Adrenal gland (tissue), 12 donors: Measurements from ENCODE around the gene UBAC2. TPM values are rescaled to one million over a fixed set of nuclear protein-coding genes. Genes with fewer than 3 reads are reported as not detected.

Source experiments
- DNase-seq, 7 donors: peaks; one replicate each; pipeline ENCODE4 v3.0.0-alpha.2; 2019 to 2020
- H3K27ac ChIP-seq, 5 donors: fragments of 200-600 bp; sonication (generic) in 4 of 5; 1 replicate in 3 of 5; 2 replicates in 2 of 5; pipeline versions ENCODE4 v1.5.1 to v1.8.0; 2016 to 2020; ENCODE audit warnings: mild to moderate bottlenecking in 1 of 5
- H3K27me3 ChIP-seq: fragments of 200-600 bp; 2 replicates; pipeline ENCODE4 v1.8.0; 2021
- H3K36me3 ChIP-seq, 2 donors: fragments of 200-600 bp; replicated peaks in 1 of 2; 1 replicate in 1 of 2; 2 replicates in 1 of 2; pipeline versions ENCODE4 v1.5.1 to v1.8.0; 2018 to 2022
- H3K4me1 ChIP-seq, 2 donors: fragments of 200-600 bp; replicated peaks in 1 of 2; 1 replicate in 1 of 2; 2 replicates in 1 of 2; pipeline versions ENCODE4 v1.5.1 to v1.8.0; 2018 to 2021
- H3K4me3 ChIP-seq, 4 donors: fragments of 200-600 bp; sonication (generic) in 3 of 4; one replicate each; pipeline ENCODE4 v1.5.1; 2016 to 2018
- H3K9me3 ChIP-seq, 3 donors: fragments of 200-600 bp; sonication (generic) in 1 of 3; replicated peaks in 1 of 3; 1 replicate in 2 of 3; 2 replicates in 1 of 3; pipeline versions ENCODE4 v1.5.1 to v1.8.0; 2016 to 2021
- CTCF ChIP-seq, 6 experiments: fragments of 450-650 bp in 4 of 6; fragments of 200-600 bp in 2 of 6; sonication (generic) in 1 of 6; IDR thresholded peaks; 1 replicate in 5 of 6; 2 replicates in 1 of 6; pipeline versions ENCODE4 v1.5.1 to v1.8.0; 2016 to 2021; ENCODE audit warnings: antibody characterized with exemption in 6 of 6, mild to moderate bottlenecking in 2 of 6, moderate library complexity in 1 of 6
- POLR2A ChIP-seq, 2 donors: fragments of 450-650 bp; IDR thresholded peaks; one replicate each; pipeline ENCODE4 v1.6.1; 2017; ENCODE audit warnings: antibody characterized with exemption in 2 of 2, mild to moderate bottlenecking in 2 of 2, moderate library complexity in 1 of 2
- WGBS, 4 donors: extraction: QIAGEN DNeasy Blood & Tissue Kit in 2 of 4; methylation state at CpG; one replicate each; pipeline versions ENCODE4 v1.1.5 to v1.1.7; 2013 to 2017; 5-methylcytosine and 5-hydroxymethylcytosine counted together
- intact Hi-C, 2 donors: fragments of 100-400 bp; cut with DNase I; formaldehyde crosslinking; loops; one replicate each; pipeline versions ENCODE4 v1.14.1 to v1.15.0; 2022 to 2023
- polyA plus RNA-seq, 3 donors: library from polyadenylated mRNA; stranded (reverse); fragments of 200-250 nt in 2 of 3; fragments of 350-450 nt in 1 of 3; fragmentation: Illumina TruSeq in 1 of 3; extraction: RNeasy Lipid Tissue Mini Kit (QIAGEN cat#74804) in 1 of 3; gene quantifications; one replicate each; pipeline ENCODE4 v1.2.3, GENCODE V29; 2013 to 2014
- total RNA-seq, 9 donors: library from RNA; depleted of rRNA in 4 of 9; stranded (reverse); fragments of >200 nt in 4 of 9; fragments of 120-200 nt in 1 of 9; fragmentation: NEBNext Ultra II Directional in 1 of 9; extraction: Animal tissue kit (Norgen Biotek cat#: 25700) in 1 of 9; gene quantifications; one replicate each; pipeline versions ENCODE4 v1.1.0 to v1.2.4, GENCODE V29; 2013 to 2023
- donor health status: healthy with polysubstance abuse.
- donor health status: Bipolar disorder and iron deficiency.
- donor health status: DM: yes; HTN: yes; CAD: no.
- donor health status: DM: no; HTN: no; CAD: no.
- donor health status: DM: no; HTN: no; CAD: no.
- donor health status: DM: yes; HTN: yes; CAD: no.

Gene UBAC2
- total and polyA plus RNA-seq, 12 donors = 46.3 to 67.8 (median 53.5) TPM

DNA sequence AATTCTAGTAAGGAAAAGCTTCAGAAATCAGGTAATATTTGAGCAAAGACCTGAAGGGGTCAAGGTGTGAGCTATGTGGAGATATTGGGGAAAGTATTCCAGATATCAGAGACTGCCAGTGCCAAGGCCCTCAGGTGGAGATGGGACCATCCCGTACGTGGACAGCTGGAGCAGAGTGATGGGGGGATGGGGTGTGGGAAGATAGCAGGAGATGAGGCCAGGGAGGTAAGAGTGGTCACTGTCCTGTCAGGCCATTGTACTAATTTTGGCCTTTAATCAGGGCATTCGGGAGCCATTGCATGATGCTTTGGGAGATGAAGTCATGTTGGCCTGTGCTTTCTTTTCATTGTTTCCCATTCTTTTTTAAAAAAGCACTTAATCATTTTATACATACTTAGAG, 70.6 kb downstream of the UBAC2 start:
- intact Hi-C loops = loop anchor here in 1 of 2 donors (5.0 kb wide), 1 partner anchor 166 kb away; no protein-coding TSS in a partner anchor
- Histone ChIP-seq H3K9me3 (peaks cover 0 to 3% (median 0%) of the 10 kb centered on the region in 3 donors), H3K36me3 (no peaks in the 10 kb centered on the region), H3K4me1 (peaks cover 0 to 6% of the 10 kb centered on the region in 2 donors), H3K27ac (peak overlapping the region in 3 of 5 donors; percentile 37 to 80 (median 43)), H3K27me3 (no peaks in the 10 kb centered on the region), H3K4me3 (no peak overlapping the region)
- TF ChIP-seq CTCF (IDR thresholded peaks at IDR 0.05) (no peak), POLR2A (IDR thresholded peaks at IDR 0.05) (no peak)
- 73 to 77% (median 74%) methylated on average over 3 of the region's 3 CpGs for WGBS, 4 donors
- DNase-seq = no peak

DNA sequence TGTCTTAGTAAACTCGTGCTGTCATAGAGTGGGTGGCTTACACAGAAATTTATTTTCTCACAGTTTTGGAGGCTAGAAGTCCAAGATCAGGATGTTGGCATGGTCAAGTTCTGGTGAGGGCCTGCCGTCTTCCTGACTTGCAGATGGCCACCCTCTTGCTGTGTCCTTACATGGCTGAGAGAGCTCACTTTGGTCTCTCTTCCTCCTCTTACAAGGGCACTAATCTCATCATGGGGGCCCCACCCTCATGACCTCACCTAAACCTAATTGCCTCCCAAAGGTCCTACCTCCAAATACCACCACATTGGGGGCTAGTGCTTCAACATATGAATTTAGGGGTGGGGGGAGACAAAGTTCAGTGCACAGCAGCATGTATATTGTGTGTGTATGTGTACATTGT, 71.8 kb downstream of the UBAC2 start:
- no peaks in the 10 kb centered on the region for H3K36me3 ChIP-seq
- no peak overlapping the region for H3K4me3 ChIP-seq
- WGBS, 4 donors = 87 to 95% (median 93%) methylated on average over 2 of the region's 2 CpGs
- intact Hi-C loops = loop anchor here in 1 of 2 donors (5.0 kb wide), 1 partner anchor 165 kb away; no protein-coding TSS in a partner anchor
- no peak for TF ChIP-seq POLR2A (IDR thresholded peaks at IDR 0.05)
- TF ChIP-seq CTCF (IDR thresholded peaks at IDR 0.05) = no peak
- H3K27ac ChIP-seq = peak overlapping the region in 2 of 5 donors; percentile 25 to 50
- H3K27me3 ChIP-seq = no peaks in the 10 kb centered on the region
- peaks cover 0 to 6% of the 10 kb centered on the region in 2 donors for H3K4me1 ChIP-seq
- DNase-seq = no peak
- H3K9me3 ChIP-seq = peaks cover 0 to 3% (median 0%) of the 10 kb centered on the region in 3 donors

DNA sequence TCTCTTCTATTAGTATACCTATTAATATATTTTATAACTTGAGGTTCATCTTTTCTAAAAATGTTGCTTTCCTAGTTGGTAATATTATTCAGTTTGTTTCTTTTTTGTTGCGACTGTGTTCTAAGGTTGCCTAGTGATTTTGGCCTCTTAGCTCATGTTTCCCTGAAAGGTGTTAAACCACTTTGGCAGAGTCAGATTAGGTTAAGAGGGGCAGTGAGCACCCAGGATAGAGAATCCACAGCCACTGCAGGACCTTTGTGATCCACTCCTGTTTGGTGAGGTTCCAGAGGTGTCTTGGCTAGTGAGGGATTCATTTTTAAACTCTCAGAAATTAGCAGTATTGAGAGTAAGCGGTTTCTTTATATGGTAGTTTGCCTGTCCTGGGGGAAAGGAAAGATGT, 72.5 kb downstream of the UBAC2 start:
- H3K4me1 ChIP-seq = peaks cover 0 to 6% of the 10 kb centered on the region in 2 donors
- WGBS, 4 donors = 89 to 98% (median 95%) methylated on average over 2 of the region's 2 CpGs
- no peaks in the 10 kb centered on the region for H3K27me3 ChIP-seq
- no peak for DNase-seq
- H3K4me3 ChIP-seq = no peak overlapping the region
- intact Hi-C loops = loop anchor here in 1 of 2 donors (5.0 kb wide), 1 partner anchor 164 kb away; no protein-coding TSS in a partner anchor
- peaks cover 0 to 3% (median 0%) of the 10 kb centered on the region in 3 donors for H3K9me3 ChIP-seq
- H3K36me3 ChIP-seq = no peaks in the 10 kb centered on the region
- TF ChIP-seq CTCF (IDR thresholded peaks at IDR 0.05) (no peak), POLR2A (IDR thresholded peaks at IDR 0.05) (no peak)
- no peak overlapping the region for H3K27ac ChIP-seq

DNA sequence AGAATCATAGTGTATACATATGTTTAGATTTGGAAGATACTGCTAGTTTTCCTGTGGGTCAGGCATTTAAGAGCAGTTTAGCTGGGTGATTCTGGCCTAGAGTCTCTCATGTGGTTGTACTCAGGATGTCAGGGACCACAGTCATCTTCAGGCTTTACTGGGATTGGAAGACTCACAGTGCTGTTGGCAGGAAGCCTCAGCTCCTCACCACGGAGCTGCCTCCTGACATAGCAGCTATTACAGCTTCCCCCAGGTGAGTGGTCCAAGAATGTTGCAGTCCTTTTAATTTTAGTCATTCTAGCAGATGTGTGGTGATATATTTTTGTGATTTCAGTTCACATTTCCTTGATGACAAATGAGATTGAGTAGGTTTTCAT, 74.4 kb downstream of the UBAC2 start:
- WGBS, 4 donors = 40 to 51% (median 48%) methylated on average over 1 of the region's 1 CpG
- H3K36me3 ChIP-seq = no peaks in the 10 kb centered on the region
- peaks cover 0 to 3% (median 0%) of the 10 kb centered on the region in 3 donors for H3K9me3 ChIP-seq
- no peak for DNase-seq
- peaks cover 0 to 10% of the 10 kb centered on the region in 2 donors for H3K4me1 ChIP-seq
- TF ChIP-seq POLR2A (IDR thresholded peaks at IDR 0.05) (no peak), CTCF (IDR thresholded peaks at IDR 0.05) (no peak)
- no peak overlapping the region for H3K27ac ChIP-seq
- intact Hi-C loops = no loop called here
- no peak overlapping the region for H3K4me3 ChIP-seq
- H3K27me3 ChIP-seq = no peaks in the 10 kb centered on the region
